ENCODE measurements around the gene JAG1.

JAG1 gene

DNA sequence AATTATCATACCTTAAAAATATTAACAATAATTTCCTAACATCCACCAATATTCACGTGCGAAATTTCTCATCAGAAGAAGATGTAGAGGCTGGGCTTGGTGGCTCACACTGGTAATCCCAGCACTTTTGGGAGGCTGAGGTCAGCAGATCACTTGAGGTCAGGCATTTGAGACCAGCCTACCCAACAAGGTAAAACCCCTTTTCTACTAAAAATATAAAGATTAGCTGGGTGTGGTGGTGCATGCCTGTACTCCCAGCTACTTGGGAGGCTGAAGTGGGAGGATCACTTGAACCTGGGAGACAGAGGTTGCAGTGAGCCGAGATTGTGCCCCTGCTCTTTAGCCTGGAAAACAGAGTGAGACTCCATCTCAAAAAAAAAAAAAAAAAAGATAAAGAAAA lies 36.1 kb upstream of the JAG1 start:
- H3K36me3 ChIP-seq (ENCODE audit: control insufficient read depth in 1 of 2, insufficient read depth in 2 of 2, low read length in 2 of 2) = no peaks in the 10 kb centered on the region
- H3K9ac ChIP-seq (ENCODE audit: low read length) = no peak overlapping the region
- H3K4ac ChIP-seq (ENCODE audit: low read depth, low read length) = no peak overlapping the region
- no peaks in the 10 kb centered on the region for H3K79me2 ChIP-seq (ENCODE audit: control insufficient read depth, insufficient read depth, low read length, poor library complexity)
- WGBS (ENCODE audit: extremely low coverage, insufficient coverage, insufficient read length) = 100% methylated on average over 2 of the region's 3 CpGs
- H2BK120ac ChIP-seq (ENCODE audit: insufficient read depth, low read length, poor library complexity) = no peak overlapping the region
- no peak overlapping the region for H2BK5ac ChIP-seq (ENCODE audit: low read depth, low read length, poor library complexity)
- H3K27ac ChIP-seq (ENCODE audit: low read depth, low read length) = no peak overlapping the region
- no peak overlapping the region for H3K18ac ChIP-seq (ENCODE audit: low read length)
- H3K4me1 ChIP-seq (ENCODE audit: control insufficient read depth in 1 of 2, insufficient read depth in 2 of 2, low read length in 2 of 2) = no peaks in the 10 kb centered on the region
- no peaks in the 10 kb centered on the region for H3K79me1 ChIP-seq (ENCODE audit: low read length)
- H3K27me3 ChIP-seq (ENCODE audit: insufficient read depth, low read length) = no peaks in the 10 kb centered on the region
- H3K4me3 ChIP-seq (ENCODE audit: low read depth, low read length) = no peak overlapping the region
- no peak overlapping the region for H3K23ac ChIP-seq (ENCODE audit: low read length)
- no peak overlapping the region for H4K12ac ChIP-seq (ENCODE audit: low read depth, low read length)
- no peak overlapping the region for H3K4me2 ChIP-seq (ENCODE audit: low read length)
- no peak overlapping the region for H2BK12ac ChIP-seq (ENCODE audit: low read length)
- no peaks in the 10 kb centered on the region for H3K9me3 ChIP-seq (ENCODE audit: insufficient read depth, low read depth, low read length)
- H2AK5ac ChIP-seq (ENCODE audit: low read length) = no peak overlapping the region
- H4K8ac ChIP-seq (ENCODE audit: low read depth, low read length) = no peak overlapping the region
- DNase-seq = no peak
- no peak overlapping the region for H4K91ac ChIP-seq (ENCODE audit: low read depth, low read length)
- H2AFZ ChIP-seq (ENCODE audit: insufficient read depth, low read length, poor library complexity) = no peak overlapping the region
- H3K14ac ChIP-seq (ENCODE audit: low read length) = no peak overlapping the region

DNA sequence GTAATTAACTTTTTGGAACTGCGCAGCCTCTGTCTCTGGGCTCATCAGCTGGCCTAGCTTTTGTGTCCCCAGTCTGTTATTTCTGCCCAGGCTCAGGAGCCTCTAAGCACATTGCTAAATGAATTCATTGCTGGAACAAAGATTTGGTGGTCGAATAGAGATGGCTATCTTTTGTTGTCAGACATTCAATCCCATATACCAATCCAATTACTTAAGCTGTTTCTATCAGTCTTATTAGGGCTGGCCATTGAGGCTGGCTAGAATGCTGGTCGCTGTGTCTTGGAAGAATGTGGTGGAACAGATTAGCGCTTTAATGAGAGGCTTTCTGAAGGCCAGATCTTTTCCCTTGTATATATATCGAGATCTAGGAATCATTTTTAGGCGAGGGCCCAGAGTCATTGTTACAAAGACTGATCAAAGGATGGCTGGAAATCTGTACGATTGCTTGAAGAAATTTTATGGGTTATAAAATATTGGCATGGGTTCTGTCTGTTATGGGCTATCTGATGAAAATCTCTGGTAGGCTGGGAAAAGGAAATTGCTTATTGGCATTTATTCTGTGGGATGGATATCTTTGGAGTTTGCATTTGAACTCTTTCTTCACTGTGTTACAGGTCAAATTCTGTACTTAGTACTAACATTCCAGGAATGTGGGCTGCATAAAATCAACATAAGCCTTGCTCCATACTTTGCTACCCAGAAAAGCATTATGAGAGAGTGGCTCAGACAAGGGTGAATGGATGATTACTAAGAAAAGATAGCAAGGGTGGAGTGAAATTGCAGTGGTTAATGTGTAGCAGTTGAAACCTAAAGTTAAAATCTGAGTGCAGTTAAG lies 34.8 kb upstream of the JAG1 start:
- Histone ChIP-seq H3K9me3 (ENCODE audit: insufficient read depth, low read depth, low read length) (no peaks in the 10 kb centered on the region), H3K9ac (ENCODE audit: low read length) (no peak overlapping the region), H3K4me2 (ENCODE audit: low read length) (no peak overlapping the region)

DNA sequence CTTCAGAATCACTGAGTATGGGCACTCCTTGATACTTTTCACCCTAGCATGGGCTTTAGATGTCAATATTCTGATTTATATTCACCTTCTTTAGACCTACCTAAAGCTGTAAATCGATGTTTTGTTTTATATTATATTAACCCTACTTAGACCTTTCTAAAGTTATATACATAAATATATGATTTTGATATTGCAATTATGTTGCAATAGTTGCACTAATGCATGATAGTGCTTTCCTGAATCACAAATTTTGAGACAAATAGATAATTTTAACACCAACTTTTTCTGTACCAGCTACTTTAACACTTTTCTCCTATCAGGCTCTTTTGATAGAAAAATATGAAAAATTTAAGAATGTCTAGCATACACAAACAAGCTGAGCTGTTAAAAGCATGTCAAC lies 34.0 kb upstream of the JAG1 start:
- Histone ChIP-seq H3K36me3 (ENCODE audit: control insufficient read depth in 1 of 2, insufficient read depth in 2 of 2, low read length in 2 of 2) (no peaks in the 10 kb centered on the region), H4K91ac (ENCODE audit: low read depth, low read length) (no peak overlapping the region), H4K12ac (ENCODE audit: low read depth, low read length) (no peak overlapping the region), H3K4me2 (ENCODE audit: low read length) (no peak overlapping the region), H3K4ac (ENCODE audit: low read depth, low read length) (no peak overlapping the region), H2BK5ac (ENCODE audit: low read depth, low read length, poor library complexity) (no peak overlapping the region), H3K14ac (ENCODE audit: low read length) (no peak overlapping the region), H3K27ac (ENCODE audit: low read depth, low read length) (no peak overlapping the region), H2AK5ac (ENCODE audit: low read length) (no peak overlapping the region), H2AFZ (ENCODE audit: insufficient read depth, low read length, poor library complexity) (no peak overlapping the region), H3K4me3 (ENCODE audit: low read depth, low read length) (no peak overlapping the region), H3K79me1 (ENCODE audit: low read length) (no peaks in the 10 kb centered on the region), H3K4me1 (ENCODE audit: control insufficient read depth in 1 of 2, insufficient read depth in 2 of 2, low read length in 2 of 2) (no peaks in the 10 kb centered on the region), H3K9ac (ENCODE audit: low read length) (no peak overlapping the region), H3K27me3 (ENCODE audit: insufficient read depth, low read length) (no peaks in the 10 kb centered on the region), H2BK120ac (ENCODE audit: insufficient read depth, low read length, poor library complexity) (no peak overlapping the region), H3K23ac (ENCODE audit: low read length) (no peak overlapping the region), H3K9me3 (ENCODE audit: insufficient read depth, low read depth, low read length) (no peaks in the 10 kb centered on the region), H3K18ac (ENCODE audit: low read length) (no peak overlapping the region), H2BK12ac (ENCODE audit: low read length) (no peak overlapping the region), H4K8ac (ENCODE audit: low read depth, low read length) (no peak overlapping the region), H3K79me2 (ENCODE audit: control insufficient read depth, insufficient read depth, low read length, poor library complexity) (no peaks in the 10 kb centered on the region)
- no peak for DNase-seq
- WGBS (ENCODE audit: extremely low coverage, insufficient coverage, insufficient read length) = no CpG with 5 or more reads among the region's 1 CpG

More for the DNA sequence above, 34.8 kb upstream of the JAG1 start:
- Histone ChIP-seq H3K4ac (ENCODE audit: low read depth, low read length) (no peak overlapping the region), H3K4me1 (ENCODE audit: control insufficient read depth in 1 of 2, insufficient read depth in 2 of 2, low read length in 2 of 2) (no peaks in the 10 kb centered on the region), H3K4me3 (ENCODE audit: low read depth, low read length) (no peak overlapping the region), H3K79me2 (ENCODE audit: control insufficient read depth, insufficient read depth, low read length, poor library complexity) (no peaks in the 10 kb centered on the region), H3K23ac (ENCODE audit: low read length) (no peak overlapping the region), H4K91ac (ENCODE audit: low read depth, low read length) (no peak overlapping the region), H2AFZ (ENCODE audit: insufficient read depth, low read length, poor library complexity) (no peak overlapping the region), H3K79me1 (ENCODE audit: low read length) (no peaks in the 10 kb centered on the region), H2BK12ac (ENCODE audit: low read length) (no peak overlapping the region), H4K12ac (ENCODE audit: low read depth, low read length) (no peak overlapping the region), H2BK5ac (ENCODE audit: low read depth, low read length, poor library complexity) (no peak overlapping the region), H3K14ac (ENCODE audit: low read length) (no peak overlapping the region), H4K8ac (ENCODE audit: low read depth, low read length) (no peak overlapping the region), H3K27me3 (ENCODE audit: insufficient read depth, low read length) (no peaks in the 10 kb centered on the region), H2BK120ac (ENCODE audit: insufficient read depth, low read length, poor library complexity) (no peak overlapping the region), H3K18ac (ENCODE audit: low read length) (no peak overlapping the region), H3K27ac (ENCODE audit: low read depth, low read length) (no peak overlapping the region), H2AK5ac (ENCODE audit: low read length) (no peak overlapping the region), H3K36me3 (ENCODE audit: control insufficient read depth in 1 of 2, insufficient read depth in 2 of 2, low read length in 2 of 2) (no peaks in the 10 kb centered on the region)
- no peak for DNase-seq
- WGBS (ENCODE audit: extremely low coverage, insufficient coverage, insufficient read length) = no CpG with 5 or more reads among the region's 7 CpGs

DNA sequence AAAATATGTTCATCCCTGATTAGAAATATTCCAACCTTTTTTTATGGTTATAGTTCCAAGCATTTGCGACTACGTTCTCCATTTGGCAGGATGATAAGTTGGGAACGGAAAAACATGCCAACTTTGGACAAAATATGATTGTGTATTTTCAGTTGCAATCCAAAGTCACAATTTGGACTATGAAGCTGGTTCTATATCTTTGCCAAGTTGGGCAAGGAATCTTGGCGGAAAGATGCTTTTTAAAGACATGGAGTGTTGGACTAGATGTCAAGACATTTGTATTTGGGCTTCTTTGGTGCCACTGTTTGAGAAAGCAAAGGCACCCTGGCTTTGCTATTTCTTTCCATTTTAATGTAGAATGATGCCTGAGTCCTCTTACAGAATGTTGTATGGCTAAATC lies 33.3 kb upstream of the JAG1 start:
- no CpG with 5 or more reads among the region's 4 CpGs for WGBS (ENCODE audit: extremely low coverage, insufficient coverage, insufficient read length)

More for the DNA sequence above, 33.3 kb upstream of the JAG1 start:
- no peak for DNase-seq
- Histone ChIP-seq H3K14ac (ENCODE audit: low read length) (no peak overlapping the region), H3K4me3 (ENCODE audit: low read depth, low read length) (no peak overlapping the region), H3K18ac (ENCODE audit: low read length) (no peak overlapping the region), H3K9me3 (ENCODE audit: insufficient read depth, low read depth, low read length) (no peaks in the 10 kb centered on the region), H4K91ac (ENCODE audit: low read depth, low read length) (no peak overlapping the region), H3K79me1 (ENCODE audit: low read length) (no peaks in the 10 kb centered on the region), H2AFZ (ENCODE audit: insufficient read depth, low read length, poor library complexity) (no peak overlapping the region), H3K4ac (ENCODE audit: low read depth, low read length) (no peak overlapping the region), H3K36me3 (ENCODE audit: control insufficient read depth in 1 of 2, insufficient read depth in 2 of 2, low read length in 2 of 2) (no peaks in the 10 kb centered on the region), H3K27me3 (ENCODE audit: insufficient read depth, low read length) (no peaks in the 10 kb centered on the region), H3K27ac (ENCODE audit: low read depth, low read length) (no peak overlapping the region), H3K23ac (ENCODE audit: low read length) (no peak overlapping the region), H3K4me1 (ENCODE audit: control insufficient read depth in 1 of 2, insufficient read depth in 2 of 2, low read length in 2 of 2) (no peaks in the 10 kb centered on the region), H2BK5ac (ENCODE audit: low read depth, low read length, poor library complexity) (no peak overlapping the region), H4K8ac (ENCODE audit: low read depth, low read length) (no peak overlapping the region), H3K9ac (ENCODE audit: low read length) (no peak overlapping the region), H2BK12ac (ENCODE audit: low read length) (no peak overlapping the region), H2AK5ac (ENCODE audit: low read length) (no peak overlapping the region), H2BK120ac (ENCODE audit: insufficient read depth, low read length, poor library complexity) (no peak overlapping the region), H3K4me2 (ENCODE audit: low read length) (no peak overlapping the region), H4K12ac (ENCODE audit: low read depth, low read length) (no peak overlapping the region), H3K79me2 (ENCODE audit: control insufficient read depth, insufficient read depth, low read length, poor library complexity) (no peaks in the 10 kb centered on the region)
